Measurements from ENCODE around the gene HLX.

GRCh38 chr1:220921971-220922635, 42.9 kb downstream of the HLX start:
- TF ChIP-seq, protein P1, sequence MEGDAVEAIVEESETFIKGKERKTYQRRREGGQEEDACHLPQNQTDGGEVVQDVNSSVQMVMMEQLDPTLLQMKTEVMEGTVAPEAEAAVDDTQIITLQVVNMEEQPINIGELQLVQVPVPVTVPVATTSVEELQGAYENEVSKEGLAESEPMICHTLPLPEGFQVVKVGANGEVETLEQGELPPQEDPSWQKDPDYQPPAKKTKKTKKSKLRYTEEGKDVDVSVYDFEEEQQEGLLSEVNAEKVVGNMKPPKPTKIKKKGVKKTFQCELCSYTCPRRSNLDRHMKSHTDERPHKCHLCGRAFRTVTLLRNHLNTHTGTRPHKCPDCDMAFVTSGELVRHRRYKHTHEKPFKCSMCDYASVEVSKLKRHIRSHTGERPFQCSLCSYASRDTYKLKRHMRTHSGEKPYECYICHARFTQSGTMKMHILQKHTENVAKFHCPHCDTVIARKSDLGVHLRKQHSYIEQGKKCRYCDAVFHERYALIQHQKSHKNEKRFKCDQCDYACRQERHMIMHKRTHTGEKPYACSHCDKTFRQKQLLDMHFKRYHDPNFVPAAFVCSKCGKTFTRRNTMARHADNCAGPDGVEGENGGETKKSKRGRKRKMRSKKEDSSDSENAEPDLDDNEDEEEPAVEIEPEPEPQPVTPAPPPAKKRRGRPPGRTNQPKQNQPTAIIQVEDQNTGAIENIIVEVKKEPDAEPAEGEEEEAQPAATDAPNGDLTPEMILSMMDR (IDR thresholded peaks at IDR 0.05), result no peak
- no peak for TF ChIP-seq EZH2 (IDR thresholded peaks at IDR 0.05)

All from neural progenitor cell (in vitro differentiated cells).